ENCODE measurements around the gene ZSCAN4. TPM values are rescaled to one million over a fixed set of nuclear protein-coding genes. Genes with fewer than 3 reads are reported as not detected.
A peak's percentile ranks its signal among the peaks of the same experiment; 100 is the strongest.

ZSCAN4 gene, protein sequence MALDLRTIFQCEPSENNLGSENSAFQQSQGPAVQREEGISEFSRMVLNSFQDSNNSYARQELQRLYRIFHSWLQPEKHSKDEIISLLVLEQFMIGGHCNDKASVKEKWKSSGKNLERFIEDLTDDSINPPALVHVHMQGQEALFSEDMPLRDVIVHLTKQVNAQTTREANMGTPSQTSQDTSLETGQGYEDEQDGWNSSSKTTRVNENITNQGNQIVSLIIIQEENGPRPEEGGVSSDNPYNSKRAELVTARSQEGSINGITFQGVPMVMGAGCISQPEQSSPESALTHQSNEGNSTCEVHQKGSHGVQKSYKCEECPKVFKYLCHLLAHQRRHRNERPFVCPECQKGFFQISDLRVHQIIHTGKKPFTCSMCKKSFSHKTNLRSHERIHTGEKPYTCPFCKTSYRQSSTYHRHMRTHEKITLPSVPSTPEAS
- not detected for total RNA-seq

DNA sequence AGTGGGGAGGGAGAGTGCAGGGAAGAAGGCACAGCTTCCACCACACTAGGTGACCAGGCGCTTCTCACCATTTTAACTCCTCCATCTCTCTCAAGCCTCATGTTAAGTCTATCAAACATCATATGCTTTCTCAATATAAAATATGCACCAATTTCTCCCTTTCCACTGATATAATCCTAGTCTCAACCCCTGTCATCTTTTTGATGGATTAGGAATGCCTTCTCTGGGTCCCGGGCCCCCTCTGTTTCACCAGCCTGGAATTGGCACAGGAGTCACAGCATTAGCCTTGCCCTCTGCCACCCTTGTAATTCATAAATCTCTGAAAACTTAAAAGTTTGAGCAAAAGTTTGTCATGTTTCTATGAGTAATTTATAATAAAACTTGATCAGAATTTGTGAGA lies at the start of gene ZSCAN4:
Gene ZSCAN4 (plus strand): TSS at position 301 of the 400 bp plus-strand sequence. CDS start 7,211 bp downstream, outside the sequence.
- no peak for DNase-seq

DNA sequence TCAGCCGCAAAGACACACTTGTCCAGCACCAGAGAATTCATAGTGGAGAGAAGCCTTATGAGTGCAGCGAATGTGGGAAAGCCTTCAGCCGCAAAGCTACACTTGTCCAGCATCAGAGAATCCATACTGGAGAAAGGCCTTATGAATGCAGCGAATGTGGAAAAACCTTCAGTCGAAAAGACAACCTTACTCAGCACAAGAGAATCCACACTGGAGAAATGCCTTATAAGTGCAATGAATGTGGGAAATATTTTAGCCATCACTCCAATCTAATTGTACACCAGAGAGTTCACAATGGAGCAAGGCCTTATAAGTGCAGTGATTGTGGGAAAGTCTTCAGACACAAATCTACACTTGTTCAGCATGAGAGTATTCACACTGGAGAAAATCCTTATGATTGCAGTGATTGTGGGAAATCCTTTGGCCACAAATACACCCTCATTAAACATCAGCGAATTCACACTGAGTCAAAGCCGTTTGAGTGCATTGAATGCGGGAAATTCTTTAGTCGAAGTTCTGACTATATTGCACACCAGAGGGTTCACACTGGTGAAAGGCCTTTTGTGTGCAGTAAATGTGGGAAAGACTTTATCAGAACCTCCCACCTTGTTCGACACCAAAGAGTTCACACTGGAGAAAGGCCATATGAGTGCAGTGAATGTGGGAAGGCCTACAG lies 47.9 kb upstream of the ZSCAN4 start:
- no peak for DNase-seq

DNA sequence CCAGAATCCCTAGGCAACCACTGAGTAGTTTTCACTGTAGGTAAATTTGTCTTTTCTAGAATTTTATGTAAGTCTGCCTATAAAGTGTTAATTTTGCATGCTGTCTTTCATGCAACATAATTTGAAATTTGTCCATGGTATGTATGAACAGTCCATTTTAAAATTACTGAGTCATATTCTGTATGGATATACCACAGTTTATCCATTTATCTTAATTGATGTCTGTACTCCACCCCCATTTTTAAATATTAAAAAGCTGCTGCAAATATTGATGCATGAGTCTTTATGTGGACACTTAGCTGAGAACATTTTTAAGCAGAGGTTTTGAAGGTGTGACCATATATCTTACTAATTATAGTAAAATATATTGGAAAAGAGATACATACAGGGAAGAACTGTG lies 45.6 kb upstream of the ZSCAN4 start:
- no peak for DNase-seq

DNA sequence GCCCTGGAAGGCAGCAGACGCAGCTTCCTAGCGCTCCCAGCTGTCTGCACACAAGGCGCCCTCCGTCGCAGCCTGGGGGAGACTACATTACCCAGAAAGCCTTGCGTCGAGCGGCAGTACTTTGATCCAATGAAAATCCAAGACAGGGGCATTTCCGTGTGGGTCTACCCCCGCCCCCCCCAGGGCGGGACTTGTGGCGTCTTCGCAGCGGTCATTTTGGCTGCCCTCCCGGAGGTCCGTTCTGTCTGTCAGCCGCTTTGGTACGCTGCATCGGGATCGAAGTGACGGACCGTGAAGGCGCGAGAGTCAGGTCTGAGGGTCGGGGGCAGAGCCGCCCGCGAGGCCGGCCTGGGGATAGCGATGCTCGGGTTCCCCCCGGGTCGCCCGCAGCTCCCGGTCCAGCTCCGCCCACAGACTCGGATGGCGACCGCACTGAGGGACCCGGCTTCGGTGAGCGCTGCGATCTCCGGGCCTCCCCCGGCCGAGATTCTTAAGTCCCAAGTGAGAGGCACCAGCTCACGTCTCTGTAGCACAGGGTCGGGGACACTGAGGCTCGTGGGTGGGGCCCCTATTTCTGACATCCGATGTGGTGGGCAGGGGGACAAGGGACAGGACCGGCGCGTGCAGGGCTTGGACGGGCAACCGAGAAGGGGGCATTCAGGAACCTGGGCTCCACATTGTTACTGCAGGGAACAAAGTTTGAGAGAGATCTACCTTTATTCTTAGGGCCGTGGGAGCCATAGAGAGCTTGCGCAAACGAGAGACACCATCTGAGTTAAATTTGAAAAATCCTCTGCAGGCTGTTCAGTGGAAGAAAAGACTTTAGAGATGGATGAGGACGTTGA lies 35.5 kb upstream of the ZSCAN4 start, which contains the start of gene ZNF211:
Gene ZNF211 (plus strand): TSS at position 182 of the 845 bp plus-strand sequence. CDS start 179 bp downstream, at position 361.
- DNase-seq, result peak; percentile 87

DNA sequence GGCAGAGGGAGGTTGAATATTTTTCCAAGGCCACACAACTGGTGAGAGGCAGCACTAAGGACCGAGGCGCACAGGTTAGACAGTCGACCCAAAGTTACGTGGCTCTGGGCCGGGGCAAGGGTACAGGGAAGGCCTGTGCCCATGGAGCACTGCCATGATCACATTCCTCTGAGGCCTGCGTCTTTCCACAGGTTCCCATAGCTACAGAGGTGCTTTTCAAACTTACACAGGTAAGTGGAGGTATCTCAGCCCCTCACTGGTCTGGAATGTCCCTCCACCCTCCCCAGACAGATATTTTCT lies 35.0 kb upstream of the ZSCAN4 start:
- no peak for DNase-seq

DNA sequence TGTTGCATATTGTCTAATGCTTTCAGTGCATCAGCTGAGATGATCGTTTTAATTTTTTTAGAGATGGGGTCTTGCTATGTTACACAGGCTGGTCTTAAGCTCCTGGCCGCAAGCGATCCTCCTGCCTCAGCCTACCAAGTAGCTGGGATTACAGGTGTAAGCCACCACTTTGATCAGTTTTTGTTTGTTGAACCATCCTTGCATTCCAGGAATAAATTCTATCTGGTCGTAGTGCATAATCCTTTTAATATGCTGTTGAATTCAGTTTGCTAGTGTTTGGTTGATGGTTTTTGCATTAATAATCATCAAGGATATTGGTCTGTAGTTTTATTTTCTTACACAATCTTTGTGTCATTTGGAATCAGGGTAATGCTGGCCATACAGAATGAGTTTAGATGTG lies 31.4 kb upstream of the ZSCAN4 start:
- DNase-seq, result no peak

DNA sequence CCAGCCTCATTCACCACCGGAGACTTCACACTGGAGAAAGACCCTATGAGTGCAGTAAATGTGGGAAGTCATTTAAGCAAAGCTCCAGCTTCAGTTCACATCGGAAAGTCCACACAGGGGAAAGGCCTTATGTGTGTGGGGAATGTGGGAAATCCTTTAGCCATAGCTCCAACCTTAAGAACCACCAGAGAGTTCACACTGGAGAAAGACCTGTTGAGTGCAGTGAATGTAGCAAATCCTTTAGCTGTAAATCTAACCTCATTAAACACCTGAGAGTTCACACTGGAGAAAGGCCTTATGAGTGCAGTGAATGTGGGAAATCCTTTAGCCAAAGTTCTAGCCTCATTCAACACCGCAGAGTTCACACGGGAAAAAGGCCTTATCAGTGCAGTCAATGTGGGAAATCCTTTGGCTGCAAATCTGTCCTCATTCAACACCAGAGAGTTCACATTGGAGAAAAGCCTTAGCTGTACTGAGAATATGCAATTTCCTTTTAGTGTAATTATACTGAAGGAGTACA lies 27.0 kb upstream of the ZSCAN4 start:
- no peak for DNase-seq

DNA sequence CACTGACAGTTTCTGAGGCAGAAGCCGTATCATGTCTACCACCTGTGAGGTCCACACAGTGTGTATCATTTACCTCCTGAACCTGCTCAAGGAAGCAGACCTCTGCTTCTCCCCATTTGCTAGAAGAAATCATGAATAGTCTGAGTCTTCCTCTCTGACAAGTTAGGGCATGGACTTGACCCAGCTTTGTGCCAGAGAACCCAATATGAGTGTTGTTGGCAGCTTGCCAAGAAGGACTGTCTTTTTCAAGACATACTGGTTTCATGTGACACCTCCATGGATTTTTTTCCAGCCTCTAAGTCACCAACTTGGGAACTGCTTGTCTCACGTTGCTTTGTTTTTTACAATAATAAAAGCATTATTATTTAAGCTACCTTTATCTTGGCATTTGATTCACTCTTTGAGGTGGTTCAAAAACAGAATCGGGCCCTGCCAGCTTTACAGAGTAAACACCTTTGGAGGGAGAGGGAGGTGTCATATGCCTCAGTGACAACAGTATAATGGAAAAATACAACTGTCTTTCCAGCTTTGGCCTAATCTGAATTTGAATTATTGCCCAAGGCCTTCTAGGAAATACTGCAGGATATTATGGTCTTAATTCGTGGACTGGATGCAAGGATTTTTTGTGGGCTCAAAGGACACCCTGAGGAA lies 26.2 kb upstream of the ZSCAN4 start:
- DNase-seq, result no peak

DNA sequence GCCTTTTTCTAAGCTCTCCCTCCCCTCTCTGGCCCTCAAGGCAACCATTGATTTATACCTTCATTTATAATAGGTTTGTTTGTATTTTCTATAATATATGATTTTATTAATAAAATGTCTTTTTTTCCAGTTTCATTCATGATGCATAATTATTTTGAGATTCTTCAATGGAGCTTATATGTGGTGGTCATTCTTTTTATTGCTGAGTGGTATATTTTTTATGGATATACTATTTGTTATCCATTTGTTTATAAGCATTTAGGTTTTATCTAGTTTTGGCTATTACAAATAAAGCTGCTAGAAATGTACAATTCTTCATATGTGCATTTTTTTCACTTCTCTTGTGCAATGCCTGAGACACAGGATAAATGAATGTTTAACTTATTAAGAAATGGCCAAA lies 25.0 kb upstream of the ZSCAN4 start:
- no peak for DNase-seq

DNA sequence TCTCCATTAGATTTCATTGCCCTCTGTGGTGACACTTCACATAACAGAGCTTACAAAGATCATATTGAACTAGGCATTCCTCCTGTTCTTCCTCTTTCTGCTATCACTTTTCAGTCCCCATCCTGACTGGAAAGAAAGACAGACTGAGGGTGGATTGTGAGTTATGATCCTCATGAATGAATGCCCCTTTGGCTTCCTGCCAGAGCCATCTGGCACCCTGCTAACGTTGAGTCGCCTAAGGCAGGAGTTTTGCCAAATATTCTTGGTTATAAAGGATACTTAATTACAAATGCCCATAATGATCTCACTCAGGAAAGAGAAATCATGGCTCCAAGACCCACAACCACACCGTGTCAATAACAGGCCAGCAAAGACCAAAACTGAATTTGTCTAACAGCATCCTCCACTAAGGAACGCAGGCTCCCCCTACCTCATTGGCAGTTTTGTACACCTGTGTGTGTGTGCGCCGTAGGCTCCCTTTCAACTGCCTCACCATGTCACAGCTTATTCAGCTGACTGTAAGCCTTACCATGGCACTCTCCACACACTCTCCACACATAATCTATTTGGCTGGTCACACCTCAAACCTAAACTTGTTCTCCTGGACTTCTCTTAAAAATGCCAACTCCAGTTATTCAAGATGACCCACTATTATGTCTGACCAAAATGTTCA lies 20.3 kb upstream of the ZSCAN4 start:
- DNase-seq, result no peak

DNA sequence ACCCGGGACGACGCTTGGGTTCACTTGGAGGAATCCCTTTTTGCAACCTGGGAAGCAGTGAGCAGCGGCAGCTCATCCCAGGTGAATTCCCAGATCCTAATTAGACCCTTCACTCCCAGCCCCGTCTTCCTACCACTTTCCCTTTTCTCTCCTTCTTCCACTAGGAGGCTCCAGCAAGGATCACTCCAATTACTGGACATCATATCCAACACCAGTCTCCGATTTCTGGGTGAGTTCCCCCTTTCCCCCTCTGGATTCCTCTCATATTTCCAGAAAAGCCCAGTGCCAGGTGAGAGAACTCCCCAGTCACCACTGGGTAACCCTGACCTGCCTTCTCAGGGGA lies 17.1 kb upstream of the ZSCAN4 start:
- no peak for DNase-seq

DNA sequence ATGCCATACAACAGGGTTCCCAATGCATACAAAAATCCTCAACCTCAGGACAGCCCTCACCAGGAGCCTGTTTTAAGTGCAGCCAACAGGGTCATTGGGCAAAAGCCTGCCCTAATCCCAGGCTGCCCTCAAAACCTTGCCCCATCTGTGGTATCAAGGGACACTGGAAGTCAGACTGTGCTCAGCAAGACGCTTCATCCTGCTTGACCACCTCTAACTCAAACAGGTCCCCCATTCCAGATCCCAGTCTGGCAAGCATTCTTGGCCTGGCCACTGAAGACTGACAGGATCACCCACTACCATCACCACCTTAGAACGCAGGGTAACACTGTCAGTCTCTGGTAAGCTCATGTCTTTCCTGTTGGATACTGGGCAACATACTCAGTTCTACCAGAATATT lies 15.0 kb upstream of the ZSCAN4 start:
- DNase-seq, result no peak

DNA sequence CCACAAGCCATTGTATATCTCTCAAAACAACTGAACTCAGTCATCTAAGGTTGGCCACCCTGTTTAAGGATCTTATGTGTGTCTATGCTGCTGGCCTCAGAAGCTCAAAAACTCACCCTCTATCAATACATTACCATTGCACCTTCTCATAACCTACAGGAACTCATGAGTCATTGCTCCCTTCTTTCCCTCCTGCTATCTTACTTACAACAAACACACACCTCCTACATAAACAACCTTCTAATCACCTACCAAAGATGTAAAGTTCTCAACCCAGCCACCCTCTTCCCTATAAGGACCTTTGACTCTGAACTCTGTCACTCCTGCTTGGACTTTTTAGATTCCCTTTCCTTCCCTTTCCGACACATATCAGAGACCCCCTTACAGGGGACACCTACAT lies 13.3 kb upstream of the ZSCAN4 start:
- DNase-seq, result no peak

DNA sequence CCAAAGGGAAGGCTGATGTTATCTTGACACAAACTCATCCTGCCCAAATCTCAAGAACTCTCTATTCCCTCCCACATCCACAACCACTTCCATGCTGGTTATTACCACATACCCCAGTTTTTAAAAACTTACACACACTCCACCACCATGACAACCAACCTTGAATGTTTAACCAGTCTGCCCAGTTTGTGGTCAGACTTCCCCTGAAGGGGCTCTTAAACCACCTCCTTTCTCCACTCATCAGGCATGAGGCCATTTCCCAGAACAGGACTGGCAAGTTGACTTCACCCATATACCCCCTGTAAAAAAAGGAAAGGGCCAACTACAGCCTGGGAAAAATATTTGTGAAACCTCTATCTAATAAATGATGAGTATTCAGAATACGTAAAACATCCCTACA lies 12.4 kb upstream of the ZSCAN4 start:
- DNase-seq, result no peak

DNA sequence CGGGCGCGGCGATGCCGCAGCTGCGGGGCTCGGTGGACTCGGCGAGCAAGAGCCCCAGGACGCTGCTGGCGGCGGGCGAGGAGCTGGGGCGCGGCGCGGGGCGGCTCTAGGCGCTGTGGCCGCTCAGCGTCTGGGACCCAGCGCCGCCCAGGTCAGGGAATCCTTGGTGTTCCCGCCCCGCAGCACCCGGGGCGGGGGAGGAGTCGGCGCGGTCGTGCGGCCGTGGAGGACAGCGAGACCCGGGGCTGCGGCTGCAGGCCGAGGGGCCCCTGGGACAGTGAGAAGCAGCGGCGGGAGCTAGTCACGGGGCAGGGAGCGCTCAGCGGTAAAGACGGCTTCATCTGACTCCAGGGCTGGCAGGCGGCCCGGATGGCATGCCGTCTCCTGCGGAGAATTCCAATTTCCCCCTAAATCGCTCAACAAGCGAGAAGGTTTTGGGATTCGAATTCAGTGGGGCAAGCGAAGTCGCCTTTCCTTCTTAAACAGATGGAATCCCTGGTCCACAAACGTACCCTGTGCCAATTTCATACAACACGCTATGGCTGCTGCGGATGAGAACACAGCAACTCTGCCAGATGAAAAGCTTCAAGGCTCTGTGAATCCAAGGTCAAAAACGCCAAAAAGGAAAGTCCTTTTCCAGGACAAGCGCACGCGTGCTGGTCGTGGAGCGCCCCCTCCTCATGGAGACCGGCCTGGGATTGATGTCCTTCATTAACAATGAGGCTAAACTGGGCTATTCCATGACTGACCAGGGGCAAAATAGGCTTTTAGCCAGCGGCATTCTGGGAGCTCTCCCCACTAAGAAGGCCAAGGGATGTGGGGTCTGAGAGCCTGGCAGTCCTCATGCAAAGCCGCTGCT lies 4.2 kb upstream of the ZSCAN4 start:
- no peak for DNase-seq

DNA sequence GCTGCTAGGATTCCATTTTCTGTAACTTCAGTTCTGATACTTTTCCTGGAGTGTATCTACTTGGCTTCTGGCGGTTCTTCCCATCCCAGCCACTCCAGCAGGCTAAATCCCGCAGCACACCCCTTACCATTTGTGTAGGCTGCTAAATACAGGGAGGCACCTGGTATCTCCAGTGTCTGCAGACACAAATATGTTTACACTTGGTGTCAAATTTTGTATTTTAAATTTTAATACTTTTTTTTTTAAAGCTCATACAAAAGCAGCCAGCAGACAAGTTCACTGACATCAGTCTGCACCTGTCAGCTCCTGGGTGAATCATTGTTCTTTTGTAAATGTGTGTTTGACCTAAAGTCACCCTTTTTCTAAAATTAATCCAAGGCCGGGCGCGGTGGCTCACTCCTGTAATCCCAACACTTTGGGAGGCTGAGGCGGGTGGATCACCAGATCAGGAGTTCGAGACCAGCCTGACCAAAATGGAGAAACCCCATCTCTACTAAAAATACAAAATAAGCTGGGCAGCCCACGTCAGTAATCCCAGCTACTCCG lies 3.4 kb upstream of the ZSCAN4 start:
- no peak for DNase-seq

DNA sequence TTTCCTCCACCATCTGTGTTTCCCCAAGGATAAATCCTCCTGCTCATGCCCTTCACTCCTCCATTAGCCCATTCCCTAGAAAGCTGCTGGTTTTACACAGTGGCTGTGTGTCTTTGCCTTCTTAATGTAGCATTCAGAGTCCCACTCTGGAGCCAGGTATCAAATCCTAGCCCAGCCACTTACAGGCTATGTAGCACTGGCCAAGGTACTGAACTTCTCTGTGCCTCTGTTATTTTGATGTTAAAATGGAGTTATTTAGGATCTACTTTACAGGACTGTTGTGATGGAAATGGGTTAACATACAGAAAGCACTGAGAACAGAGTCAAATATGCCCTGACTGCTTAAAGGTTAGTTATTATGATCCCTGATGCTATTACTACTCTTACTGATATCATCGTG lies 1.5 kb upstream of the ZSCAN4 start:
- DNase-seq, result no peak

DNA sequence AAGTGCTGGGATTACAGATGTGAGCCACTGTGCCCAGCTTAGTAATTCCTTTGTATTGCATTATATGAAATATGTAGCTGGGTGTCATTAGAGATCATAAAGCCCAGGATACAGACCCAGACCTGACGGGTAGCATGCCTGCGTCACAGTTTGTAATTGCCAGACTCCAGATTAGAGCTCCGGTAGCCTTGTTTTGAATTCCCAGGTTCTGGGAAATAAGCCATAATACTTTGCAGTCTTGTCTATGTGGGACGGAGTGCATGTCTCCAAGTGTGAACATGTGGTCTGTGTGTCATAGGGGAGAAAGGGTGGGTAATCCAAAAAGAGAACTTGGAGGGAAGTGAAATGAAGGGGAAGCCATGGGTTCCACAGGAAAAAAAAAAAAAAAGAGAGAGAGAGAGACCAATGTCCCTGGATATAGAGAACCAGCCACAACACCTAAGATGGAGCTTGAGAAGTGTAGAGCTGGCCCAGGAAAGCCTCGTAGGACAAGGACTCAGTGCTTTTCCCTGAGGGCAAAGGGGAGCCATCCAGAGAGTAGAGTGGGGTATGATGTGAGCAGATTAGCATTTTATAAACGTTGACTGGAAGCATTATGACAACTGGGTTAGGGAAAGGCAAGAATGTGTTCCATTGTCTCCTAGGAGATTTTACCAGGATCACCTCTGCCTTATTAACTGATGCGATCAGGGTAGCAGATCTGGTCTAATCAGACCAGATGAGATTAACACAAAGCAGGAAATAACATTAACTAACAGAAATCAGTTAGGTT lies 2.6 kb downstream of the ZSCAN4 start:
- no peak for DNase-seq

DNA sequence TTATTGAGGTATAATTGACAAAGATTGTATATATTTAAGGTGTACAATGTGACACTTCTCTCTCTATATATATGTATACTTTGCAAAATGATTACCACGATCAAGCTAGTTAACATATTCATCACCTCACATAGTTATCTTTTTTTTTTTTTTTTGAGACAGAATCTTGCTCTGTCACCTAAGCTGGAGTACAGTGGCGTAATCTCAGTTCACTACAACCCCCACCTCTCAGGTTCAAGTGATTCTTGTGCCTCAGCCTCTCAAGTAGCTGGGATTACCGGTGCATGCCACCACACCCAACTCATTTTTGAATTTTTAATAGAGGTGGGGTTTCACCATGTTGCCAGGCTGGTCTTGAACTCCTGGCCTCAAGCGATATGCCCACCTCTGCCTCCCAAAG lies 3.7 kb downstream of the ZSCAN4 start:
- DNase-seq, result no peak

DNA sequence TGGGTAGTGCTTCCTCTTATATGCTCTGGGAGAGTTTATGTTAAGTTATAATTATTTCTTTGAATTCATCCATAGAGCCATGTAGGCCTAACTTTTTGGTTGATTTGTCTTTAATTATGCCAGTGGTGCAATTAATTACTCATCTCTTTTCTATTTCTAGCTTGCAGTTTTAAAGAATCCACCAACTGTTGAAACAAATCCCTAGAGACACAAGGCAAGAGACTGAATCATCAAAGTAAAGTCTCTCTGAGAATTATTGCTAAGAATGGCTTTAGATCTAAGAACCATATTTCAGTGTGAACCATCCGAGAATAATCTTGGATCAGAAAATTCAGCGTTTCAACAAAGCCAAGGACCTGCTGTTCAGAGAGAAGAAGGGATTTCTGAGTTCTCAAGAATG lies 7.1 kb downstream of the ZSCAN4 start:
- DNase-seq, result no peak

All from skin of body (tissue), 2 donors.